Hematopoietic multipotent progenitor cell treated with erythropoietin and hydrocortisone succinate and interleukin-3 and kit ligand, for 17 days (in vitro differentiated cells): ENCODE results near the gene NCR3LG1.

Source experiments
- DNase-seq: peaks from one replicate; pipeline ENCODE4 v3.0.0-alpha.2; 2015; ENCODE audit warnings: low spot score

The NCR3LG1 gene

DNA sequence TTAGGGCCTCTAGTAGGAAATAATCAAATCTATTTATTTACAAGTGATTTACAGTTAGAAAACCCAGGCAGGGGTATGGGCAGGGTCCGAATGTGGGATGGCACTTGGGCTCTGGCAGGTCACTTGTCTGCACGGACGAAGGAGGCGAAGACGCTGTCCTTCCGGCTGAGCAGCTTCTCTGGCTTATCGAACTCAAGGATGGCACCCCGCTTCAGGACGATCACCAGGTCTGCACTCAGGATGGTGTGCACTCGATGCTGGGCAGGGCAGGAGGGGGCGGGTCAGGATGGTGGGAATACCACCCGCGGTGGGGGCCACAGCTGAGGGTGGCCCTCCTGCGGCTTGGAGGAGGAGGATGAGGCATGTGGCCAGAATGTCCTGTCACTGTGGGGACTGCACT is 41.3 kb downstream of the NCR3LG1 start:
- DNase-seq, result no peak

DNA sequence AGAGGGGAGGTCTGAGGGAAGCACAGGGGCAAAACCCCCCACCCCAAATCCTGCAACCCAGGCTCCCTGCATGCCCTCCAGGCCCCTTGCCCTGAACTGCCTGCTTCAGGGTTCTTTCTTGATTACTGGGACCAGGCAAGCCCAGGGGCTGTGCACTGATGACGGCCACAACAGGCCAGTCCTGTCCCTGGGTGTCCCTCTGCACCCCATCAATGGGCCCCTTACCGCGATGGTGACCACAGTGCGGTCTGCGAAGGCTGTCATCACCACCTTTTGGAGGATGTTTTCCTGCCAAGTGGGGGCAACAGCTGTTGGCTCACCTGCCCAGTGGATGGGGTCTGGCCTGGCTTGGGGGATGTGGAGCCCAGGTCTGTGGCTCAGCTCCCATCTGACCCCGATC is 41.9 kb downstream of the NCR3LG1 start:
- no peak for DNase-seq

DNA sequence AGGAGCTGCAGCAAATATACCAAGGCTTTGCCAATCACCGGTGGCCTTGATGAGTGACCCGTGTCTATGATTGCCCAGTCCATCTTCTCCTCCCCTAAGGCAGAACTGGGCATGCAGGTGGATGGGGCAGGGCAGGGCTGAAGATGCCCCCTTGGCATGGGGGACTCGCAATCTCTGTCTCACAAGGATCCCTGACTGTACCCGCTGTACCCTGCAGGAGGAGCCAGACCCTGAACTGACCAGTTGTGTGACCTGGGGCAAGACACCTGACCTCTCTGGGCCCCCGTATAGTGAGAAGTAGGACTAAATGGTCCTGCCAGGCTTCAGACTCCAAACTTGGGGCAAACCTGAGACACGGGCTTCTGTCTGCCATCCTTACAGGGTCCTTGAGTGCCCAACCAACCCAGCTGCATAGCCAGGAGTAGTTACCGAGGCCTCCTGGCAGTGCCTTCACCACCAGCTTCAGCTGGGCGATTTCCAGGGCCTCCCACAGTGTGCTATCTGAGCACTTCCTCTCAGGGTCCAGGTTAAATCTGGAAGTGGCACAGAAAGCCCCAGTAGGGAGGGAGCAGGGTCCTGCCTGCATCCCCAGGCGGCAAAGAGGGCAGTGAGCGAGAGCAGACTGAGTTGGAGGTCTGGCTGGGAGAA is 43.3 kb downstream of the NCR3LG1 start:
- DNase-seq, result no peak

DNA sequence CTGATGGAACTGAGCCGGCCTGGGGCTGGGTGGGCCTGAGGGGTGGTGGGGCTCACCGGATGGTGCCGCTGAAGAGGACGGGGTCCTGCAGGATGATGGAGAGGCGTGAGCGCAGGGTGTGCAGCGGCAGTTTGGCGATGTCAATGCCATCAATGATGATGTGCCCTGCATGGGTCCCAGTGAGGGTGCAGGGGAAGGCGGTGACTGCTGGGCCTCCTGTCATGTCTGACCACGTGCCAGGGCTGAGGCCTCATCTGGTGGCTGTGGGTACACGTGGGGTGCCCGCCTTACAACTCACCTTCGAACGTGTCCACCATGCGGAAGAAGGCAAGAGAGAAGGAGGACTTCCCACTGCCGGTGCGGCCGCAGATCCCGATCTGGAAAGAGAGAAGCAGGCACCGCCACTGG is 44.0 kb downstream of the NCR3LG1 start:
- no peak for DNase-seq

DNA sequence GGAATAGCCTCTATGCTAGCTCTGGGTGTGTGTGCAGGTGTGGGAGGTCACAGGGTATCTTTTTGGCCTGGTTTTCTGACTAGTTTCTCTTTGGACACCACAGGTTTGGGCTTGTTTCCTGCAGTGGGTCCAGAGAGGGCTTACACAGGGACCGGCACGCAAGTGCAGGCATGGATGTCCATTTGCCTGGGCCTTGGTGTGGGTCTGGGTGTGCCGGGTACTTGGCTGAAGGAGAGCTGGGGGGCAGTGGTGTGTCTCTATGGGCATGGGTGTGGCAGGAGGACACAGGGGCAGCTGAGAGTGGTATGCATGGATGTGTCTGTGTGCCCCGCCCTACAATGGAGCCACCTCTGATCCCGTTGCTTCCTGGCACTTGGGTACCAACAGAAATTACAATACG is 44.4 kb downstream of the NCR3LG1 start:
- DNase-seq, result no peak

DNA sequence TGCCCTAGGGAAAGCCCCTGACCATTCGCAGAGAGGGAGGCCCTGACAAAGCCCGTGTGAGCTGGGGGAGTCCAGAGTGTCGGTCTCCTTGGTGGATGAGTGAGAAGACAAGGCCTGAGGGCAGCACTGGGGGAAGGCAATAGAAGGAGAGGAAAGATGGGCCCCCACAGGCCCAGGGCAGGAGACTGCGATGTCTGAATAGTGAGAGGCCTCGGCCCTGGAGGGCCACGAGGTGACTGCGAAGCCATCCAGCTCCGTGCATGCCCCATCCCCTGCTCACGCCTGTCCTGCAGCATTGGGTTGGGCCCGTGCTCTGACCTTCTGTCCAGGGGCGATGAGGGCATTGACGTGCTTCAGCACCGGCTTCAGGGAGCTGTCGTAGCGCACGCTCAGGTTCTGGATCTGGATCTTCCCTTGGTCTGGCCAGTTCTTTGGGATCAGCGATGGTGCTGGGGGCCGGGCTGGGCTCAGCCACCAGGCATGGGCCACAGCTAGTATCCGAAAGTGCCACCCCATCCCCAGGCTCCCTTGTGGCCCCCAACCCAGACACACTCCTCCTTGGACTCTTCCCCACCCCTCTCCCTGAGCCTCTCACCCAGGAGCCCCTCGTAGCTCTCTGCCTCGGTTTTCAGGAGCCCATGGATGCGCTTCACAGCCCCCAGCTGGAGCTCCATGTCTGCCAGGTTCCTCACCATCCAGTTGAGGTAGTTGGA is 45.2 kb downstream of the NCR3LG1 start:
- no peak for DNase-seq

DNA sequence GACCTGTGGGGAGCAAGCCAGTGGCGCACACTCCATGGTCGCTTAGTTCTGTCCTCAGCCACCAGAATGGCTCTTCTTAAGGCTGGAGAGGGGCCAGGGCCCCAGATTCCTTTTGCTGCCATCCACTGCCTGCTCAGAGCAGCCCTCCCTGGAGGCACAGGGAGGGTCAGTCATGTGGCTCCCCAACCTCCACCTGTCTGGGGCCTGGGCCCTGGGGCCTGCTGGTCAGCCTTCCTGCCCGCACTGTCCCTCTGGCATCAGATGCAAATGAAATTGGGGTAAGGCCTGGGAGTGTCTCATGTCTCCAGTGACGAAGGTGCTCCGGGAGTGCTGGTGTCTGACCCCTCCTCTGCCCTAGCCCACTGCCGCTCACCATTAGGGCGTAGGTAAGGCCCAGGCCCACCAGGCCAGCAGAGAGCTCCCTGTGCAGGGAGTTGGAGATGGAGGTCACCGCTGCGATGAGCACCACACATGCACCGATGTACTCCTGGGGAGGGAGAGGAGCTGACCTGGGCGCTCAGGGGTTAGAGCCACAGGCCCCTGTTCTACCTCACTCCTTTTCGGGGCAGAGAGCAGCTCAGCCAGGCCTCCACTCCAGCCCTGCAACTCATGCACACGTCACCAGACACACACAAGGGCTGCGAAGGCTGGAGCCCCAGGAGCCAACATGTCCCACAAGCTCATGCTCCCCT is 45.9 kb downstream of the NCR3LG1 start:
- DNase-seq, result no peak

DNA sequence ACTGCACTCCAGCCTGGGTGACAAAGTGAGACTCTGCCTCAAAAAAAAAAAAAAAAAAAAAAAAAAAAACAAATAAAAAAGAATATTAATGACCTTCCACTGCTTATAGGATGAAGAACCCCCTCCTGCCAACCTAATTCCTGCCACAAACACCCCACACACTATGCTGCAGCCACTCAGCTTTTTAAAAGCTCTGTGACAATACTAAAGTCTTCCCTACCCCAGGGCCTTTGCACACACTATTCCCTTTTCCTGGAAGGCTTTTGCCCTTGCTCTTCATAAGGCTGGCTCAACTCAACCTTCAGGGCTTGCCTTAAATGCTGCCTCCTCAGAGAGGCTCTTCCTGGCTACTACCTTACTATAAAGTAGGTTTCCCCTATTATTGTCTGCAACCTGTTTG is 47.6 kb downstream of the NCR3LG1 start:
- no peak for DNase-seq

DNA sequence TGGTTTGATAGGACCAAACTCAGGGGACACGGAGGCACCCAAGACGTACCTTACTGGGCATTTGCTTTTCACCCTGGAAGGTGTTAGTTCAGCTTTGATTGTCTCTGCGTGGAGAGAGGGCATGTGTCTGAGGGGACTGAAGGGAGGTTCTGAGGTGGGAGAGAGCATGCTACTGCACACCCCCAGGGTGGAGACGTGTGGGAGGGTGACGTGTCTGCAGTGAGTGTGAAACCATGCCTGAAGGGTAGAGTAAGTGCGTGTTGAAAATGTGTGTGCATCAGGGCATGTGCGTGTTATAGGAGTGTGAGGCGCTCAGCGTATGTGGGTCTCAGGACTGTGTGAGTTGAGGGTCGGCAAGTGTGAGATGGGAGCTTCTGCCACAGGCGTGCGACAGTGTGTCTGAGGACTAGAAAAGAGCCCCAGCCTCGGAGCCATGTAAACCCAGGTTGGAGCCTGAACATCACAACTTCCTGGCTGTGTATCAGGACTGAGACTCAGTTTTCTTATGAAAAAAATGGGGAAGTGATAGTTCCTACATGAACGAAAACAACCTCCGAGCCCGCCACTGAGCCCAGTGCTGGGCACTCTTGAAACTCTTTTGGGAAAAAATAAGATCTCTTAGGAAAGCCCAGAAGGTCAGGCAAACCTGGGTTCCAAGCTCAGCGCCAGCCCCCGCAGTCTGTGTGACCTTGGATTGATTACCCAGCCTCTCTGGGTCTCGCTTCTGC is 48.6 kb downstream of the NCR3LG1 start:
- no peak for DNase-seq

DNA sequence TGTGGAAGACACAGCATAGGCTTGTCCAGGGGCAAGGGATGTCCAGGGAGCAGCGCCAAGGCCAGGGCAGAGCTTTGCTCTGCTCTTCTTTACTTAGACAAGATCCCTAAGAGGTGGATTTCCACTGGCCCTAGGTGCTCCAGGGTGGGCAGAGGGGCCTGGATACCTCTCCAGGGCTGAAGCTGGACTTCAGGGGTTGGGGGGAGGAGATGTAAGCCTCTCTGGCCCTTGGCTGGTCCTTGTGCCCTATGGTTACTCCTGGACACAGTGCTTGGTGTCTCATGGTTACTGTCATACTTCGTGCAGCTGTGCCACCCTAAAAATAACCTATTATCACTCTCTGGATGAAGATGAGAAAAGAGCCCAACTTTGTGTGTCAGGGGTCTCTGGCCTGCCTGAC is 49.7 kb downstream of the NCR3LG1 start:
- no peak for DNase-seq

DNA sequence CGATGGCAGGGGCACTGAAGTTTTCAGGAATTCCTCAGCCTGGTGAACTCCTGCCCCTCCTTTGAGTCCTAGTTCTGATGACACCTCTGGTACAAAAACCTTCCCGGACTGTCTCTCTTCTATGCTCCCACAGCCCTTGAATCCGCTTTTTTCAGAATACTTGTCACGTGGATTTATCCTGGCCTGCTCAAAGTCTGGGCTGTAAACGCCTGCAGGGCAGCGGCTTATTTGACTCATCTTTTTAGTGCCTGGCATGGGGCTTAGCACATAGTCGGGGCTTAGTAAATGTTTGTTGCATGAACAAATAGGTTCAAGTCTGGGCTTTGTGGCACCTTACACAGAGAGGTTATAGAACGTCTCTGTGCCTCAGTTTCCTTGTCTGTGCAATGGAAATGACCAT is 50.2 kb downstream of the NCR3LG1 start:
- no peak for DNase-seq

DNA sequence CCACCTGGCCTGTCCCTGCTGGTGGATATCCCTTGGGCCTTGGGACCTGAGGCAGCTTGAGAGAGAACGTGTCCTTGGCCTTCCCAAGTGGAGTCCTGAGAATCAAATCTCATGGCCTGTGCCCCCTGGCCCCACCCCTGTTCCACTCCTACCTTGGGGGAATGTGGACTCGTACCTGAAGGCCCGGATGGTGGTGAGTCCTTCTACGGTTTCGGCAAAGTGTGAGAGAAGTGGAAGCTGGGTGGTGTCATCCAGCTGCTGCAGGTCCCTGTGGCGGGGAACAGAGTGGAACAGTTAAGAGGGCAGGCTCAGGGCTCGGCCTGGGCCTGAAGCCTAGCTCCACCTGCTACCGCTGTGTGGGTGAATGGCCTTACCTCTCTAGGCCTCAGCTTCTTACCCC is 50.9 kb downstream of the NCR3LG1 start:
- no peak for DNase-seq

DNA sequence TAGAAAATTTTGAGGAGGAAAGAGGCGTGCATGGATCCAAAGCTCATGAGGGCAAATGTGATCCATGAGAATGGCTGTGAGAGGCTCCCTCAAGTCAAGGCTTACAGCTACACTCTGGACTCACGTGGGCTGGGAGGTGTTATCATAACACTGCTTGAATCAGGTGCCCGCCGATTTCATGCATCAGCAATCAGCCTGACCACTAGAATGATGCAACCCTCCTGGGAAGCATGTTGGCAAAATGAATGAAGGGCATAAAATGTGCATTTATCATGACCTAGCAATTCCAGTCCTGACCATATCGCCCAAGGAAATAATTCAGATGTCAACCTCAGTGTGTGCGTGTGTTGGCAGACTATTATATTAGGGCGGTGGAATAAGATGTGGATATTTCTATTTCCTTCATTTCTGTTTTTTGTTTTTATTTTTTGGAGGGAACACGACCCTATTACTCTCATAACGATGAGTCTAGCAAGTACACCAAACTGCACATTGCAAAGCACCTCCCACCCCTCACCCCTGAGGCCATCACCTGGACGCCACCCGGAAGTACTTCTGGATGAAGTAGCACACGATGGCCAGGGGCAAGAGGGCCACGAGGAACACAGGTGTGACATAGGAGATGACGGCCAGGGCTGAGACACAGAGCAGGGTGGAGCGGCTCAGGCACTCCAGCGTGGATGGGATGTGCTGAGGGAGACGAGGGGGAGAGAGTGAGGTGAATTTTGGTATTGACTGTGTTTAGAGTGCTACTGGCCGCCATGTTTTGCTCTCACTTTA is 52.6 kb downstream of the NCR3LG1 start:
- no peak for DNase-seq

DNA sequence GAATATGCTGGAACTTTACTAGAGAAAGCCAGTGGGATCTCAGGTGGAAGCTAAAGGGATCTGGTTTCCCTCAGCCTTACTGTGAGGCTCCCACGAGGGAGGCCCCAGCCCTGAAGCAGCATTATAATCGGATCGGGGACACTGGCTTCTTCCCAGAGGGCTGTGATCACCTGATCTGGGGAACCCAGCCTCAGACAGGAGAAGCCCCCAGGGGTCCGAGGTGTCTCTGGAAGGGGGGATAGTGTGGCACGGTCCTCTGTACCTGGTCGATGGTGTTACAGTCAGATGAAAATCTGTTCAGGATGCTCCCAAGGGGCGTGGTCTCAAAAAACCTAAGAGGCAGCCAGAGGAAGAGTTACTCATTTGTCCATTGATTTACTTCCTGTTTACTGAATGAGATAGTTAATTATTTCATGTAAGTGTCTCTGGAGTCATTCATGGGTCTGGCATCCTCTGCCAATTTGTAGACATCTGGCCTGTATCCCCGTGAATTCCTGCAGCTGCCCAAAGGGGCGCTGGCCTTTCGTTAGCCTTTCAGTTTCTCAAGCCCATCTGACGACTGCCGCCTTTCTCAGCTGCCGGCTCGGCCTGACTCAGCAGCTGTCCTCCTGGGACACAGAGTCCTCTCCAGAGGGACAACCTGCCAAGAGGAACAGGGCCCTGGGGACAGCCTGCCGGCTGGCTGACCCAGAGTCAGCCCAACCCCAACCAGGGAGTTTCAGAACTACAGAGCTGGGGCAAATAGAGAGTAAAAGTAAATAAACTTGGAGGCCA is 53.8 kb downstream of the NCR3LG1 start:
- DNase-seq, result no peak

DNA sequence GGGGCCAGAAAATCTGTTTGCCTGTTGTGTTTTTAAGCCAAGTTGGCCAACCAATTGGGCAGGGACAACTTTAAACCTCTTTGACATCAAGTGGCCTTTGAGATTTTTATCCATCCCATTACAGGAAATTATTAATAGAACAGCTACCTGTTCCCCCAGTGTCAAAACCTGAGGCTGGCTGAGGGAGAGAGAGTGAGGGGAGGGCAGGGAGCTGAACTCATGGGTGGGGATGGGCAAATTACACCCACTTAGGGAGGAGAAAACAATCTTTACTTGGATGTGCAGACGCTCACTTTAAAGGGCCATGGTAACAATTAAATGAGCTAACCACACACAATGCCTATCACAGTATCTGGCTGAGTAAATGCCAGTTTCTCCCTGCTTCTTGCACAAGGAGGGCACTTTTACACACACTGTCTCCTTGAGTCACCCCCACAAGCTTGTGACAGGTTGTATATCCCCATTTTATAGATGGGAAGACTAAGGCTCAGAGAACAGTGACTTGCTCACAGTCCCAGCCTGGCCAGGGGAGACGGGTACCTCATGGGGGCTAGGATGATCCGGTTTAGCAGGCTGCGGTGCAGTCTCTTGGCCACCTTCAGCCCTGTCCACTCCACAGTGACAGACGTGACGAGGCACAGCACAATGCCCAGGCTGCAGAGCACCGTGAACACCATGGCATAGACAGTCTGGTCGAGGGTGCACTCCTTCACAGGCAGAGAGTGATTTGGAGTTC is 54.6 kb downstream of the NCR3LG1 start:
- no peak for DNase-seq

DNA sequence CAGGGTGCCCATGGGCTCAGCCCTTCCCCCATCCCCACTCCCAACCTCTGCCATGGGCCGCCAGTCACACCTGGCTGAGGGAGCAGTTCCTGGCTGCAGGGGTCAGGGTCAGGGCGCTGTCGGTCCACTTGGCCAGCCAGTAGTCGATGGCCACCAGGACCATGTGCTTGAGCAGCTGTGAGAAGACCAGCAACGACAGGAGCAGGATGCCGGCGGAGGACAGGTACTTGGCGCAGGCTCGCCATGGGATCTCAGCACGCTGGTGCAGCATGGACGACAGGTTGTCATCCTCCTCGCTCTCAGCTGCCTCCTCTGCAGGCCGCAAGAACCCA is 55.2 kb downstream of the NCR3LG1 start:
- no peak for DNase-seq

DNA sequence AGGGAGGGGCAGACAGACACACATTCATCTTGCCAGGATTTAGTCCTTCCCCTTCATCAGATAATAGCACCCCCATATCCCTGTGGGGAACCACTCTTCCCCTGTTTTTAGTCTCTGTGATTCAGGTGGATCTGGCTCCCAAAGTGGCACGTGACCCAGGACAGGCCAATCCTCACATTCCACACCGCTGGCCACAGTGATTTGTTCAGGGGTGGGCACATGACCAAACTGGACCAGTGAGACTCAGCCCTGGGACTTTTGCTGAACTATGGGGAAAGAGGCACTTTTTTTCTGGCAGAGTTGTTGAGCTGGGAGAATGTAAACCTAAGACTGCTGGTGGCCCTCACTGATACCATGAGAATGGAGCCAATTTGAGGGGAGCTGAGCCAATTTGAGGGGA is 56.0 kb downstream of the NCR3LG1 start:
- DNase-seq, result no peak

DNA sequence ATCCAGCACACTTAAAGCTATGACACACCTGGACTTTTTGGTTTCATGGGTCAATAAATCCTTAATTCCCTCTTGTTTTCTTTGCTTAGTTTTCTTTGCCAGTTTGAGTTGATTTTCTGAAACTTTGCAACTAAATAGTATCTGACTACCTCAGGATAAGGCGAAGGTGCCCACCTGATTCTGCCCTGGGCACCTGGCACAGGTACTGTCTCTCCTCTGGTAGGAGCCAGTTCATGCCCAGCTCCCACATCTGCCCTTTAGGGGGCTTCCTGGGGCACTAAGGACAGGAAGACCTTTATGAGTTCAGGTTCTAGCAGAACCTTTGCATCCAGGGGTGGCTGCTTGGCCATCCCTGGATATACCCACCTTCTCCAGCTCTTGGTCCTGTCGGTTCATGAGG is 56.4 kb downstream of the NCR3LG1 start:
- DNase-seq, result no peak

DNA sequence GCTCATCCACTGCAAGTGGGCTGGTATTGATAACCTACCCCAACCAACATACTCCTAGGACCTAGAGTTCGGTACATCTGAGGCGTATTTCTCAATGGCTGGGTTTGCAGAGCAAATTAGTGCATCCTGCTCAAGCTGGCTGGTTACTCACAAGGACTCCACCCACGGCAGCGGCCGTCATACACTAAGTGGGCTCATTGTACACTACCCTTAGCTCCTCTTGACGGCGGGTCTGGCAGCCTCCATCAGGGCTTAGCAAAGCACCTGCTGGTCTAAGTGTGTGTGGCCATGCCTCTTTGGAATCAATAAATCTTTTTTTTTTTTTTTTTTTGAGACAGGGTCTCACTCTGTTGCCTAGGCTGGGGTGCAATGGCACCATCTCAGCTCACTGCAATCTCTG is 57.0 kb downstream of the NCR3LG1 start:
- DNase-seq, result no peak

DNA sequence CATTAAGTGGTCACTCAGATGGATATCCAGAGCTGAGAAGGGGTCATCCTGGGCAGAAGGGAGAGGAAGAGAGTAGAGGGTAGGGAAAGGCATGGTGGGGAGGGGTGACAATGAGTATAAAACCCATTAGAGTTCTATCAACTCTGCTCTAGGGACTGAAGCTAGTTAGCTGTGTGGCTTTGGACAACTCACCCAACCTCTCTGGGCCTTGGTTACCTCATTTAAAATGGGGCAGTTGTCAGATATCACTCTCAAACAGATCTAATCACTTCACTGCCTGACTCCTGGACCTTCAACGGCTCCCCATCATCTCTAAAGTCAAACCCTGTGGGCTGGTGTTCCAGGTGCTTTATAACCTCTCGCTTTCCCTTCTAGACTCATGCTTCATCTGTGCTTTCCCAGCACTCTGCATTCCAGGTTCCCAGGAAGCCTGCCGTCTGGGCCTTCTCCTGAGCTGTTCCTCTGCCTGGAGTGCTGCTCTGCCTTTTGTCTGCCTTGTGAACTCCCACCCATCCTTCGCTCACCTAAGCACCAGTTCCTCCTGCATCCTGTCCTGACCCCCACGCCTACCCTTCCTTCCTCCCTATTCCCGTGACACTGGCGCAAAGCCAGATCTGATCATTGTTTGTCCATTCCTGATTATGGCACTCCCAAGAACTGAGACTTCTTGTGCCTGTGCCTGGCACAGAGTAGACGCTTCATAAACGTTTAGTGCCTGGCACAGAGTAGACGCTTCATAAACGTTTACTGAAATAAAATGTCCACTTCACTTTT is 59.2 kb downstream of the NCR3LG1 start:
- no peak for DNase-seq
